Measurements from ENCODE around the gene TPPP3.

TPPP3 gene

DNA sequence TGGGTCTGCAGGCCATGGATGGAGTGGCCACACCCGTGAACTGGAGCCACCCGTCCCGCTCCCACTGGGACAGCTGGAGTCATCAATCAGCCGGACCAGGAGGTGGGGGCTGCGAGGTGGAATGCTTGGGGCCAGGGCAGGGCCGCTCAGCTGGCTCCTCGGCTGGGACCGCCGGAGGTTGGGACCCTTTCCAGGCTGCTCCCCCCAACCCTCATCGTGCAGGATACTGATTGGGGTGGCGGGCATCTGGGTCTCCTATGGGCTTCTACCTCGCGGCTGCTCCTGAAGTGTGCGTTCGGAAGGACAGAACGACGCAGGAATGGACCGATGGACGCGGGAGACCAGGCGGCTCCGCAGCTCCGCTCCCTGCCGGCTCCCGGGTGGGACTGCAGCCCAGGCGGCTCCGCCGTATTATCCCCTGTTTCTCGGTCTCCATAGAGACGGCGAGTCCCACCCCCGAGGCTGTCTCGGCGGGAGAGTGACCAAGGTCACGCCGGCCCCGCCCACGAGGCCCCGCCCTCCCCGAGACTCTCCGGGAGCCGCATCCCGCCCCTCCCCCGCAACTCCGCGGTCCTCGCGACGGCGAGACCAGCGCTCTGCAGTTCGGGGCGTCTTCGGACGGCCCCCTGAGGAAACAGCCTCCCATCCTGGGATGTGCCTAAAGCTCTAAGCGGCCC lies at the start of gene TPPP3:
Gene TPPP3 (minus strand): TSS at position 388 of the 677 bp plus-strand sequence. CDS start 2,387 bp downstream, outside the sequence.
- peak; percentile 46 for DNase-seq

DNA sequence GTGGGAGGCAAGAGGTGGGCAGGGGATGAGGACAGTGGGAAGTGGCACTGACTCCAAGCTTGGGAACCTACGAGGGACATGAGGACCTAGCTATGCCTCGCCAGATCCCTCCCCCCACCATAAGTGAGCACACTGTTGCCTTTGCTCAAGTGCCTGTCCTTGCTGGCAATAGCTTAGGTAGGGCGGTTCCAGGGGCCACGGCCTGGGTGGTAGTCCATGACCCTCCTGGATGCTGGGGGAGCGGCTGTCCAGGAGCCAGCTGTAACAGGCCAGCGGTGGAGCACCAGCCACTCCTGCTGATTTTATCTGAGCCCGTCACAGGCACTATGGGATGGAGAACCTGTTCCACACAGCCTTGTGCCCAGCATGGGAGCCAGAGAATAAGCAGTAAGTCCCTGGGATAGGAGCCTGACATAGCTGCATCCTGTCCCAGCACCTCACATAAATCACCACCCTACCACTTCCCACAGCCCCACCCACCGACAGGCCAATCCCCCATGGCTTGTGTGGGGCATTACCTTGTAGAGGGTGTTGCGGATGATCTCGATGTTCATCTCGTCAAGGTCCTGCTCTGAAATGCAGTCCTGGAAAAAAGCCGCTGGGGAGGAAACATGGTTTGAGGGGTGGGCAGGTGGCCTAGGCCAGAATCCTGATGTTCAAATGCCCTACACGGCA lies 49.4 kb upstream of the TPPP3 start:
- no peak for DNase-seq

DNA sequence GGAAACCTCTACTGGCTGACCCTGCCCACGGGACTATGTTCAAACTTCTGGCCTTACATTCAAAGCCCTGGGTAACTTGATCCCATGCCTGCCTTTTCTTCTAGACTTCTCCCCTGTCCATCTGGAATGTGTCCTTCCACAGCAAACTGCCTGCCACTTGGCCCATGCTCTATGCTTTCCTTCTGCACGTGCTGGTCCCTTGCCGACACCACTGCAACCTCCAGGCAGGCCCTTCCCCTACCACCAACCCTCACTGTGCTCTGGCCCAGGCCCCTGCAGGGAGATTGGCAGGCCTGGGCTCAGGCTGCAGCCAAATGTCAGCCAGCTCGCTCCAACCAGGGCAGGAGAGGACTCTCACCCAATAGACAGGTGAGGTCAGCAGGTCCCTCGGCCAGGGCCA lies 48.6 kb upstream of the TPPP3 start:
- DNase-seq: no peak

DNA sequence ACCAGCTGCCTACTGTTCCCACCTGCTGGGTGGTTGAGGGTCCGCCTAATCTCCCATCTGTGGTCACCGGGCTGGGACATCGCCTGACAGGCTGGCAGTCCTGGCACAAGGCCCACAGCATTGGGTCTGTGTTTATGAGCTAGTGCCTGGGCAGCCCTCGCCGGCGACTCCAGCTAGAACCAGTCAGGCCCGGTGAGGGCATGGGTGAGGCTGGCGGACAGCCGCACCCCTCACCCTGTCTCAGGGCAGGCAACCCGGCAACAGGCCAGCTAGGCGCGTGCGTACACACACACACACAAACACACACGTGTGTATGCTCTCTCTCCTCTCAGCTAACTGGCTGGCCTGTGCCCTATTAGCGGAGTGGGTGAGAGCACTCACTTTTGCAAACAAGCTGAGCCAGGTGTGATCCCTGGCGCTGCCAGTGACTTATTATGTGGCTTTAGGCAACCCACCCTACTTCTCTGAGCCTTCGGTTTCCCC lies 48.0 kb upstream of the TPPP3 start:
- no peak for DNase-seq

DNA sequence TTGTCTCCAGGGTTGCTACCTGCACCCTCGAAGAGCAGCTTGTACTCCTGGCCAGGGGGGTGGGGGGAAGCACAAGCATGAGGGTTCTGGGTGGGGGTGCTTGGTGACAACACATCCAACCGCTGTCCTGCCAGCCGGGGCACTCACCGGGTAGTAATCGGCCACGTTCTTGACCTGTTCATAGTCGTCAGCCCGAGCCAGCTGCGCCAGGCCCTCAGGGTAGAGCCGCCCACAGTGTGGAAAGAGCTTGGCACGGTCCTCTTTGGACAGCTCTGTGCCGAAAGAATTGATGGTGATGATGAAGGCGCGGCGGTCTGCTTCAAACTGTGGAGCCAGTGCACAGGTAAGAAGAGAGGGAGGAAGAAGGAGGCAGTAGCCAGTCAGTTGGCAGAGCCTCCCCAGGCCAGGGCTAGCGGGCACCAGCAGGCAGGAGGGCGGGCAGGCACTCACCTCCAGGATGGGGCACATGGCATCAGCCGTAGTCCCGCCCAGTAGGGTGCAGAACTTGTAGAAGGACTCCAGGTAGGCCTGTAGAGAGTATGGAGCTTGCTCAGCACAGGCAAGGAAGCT lies 45.6 kb upstream of the TPPP3 start:
- no peak for DNase-seq

DNA sequence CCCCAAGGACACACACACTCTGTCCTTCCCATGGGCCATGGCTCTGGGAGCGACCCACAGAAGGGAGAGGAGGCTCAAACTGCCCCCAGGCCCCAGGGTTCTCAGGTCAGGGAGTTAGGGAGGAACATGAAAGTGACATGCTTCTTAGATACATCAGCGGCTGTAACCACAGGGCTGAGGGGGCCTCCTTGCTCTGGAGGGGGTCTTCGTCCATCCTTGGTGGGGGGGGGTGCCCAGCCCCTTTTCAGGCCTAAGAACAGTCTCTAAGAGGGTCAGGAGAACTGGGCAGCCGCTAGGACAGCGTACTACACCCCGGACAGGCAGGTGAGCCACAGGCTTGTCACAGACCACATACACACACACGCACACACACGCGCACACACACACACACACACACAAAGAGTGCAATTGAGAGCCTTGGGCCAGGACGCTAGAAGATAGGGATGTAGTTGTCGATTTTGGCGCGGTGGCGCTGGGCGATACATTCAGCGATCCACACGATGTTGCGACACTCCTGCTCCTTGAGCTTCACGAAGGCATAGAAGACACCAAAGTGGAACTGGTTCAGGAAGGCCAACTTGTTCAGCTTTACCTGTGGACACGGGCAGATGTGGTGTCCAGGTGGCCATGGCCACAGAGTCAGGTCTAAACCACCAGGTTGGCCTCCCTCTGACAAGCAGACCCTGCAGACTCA lies 44.9 kb upstream of the TPPP3 start:
- no peak for DNase-seq

DNA sequence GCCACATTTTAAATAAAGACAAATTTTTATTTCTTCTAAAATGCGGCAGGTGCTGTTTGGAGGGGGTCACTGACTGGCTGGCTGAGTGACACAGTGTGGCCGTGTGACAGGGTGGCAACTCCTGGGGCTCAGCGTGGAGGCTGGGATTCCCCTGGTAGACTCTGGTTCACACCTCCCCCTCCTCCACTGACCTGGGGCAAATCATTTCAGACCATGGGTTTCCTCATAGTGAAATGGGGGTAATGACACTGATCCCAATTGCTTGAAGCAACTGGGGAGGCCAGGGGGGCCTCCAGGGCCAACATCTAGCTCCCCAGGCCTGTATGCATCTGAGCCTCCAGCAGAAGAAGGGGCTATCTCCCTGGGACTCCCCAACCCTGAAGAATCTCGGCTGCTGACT lies 44.2 kb upstream of the TPPP3 start:
- no peak for DNase-seq

DNA sequence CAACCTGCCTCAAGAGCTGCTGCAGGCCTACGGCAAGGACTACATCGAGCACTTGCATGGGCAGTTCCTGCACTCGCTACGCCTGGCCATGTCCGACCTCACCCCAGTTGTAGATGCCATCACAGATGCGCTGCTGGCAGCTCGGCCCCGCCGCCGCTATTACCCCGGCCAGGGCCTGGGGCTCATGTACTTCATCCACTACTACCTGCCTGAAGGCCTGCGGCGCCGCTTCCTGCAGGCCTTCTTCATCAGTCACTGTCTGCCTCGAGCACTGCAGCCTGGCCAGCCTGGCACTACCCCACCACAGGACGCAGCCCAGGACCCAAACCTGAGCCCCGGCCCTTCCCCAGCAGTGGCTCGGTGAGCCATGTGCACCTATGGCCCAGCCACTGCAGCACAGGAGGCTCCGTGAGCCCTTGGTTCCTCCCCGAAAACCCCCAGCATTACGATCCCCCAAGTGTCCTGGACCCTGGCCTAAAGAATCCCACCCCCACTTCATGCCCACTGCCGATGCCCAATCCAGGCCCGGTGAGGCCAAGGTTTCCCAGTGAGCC lies 43.4 kb upstream of the TPPP3 start:
- no peak for DNase-seq

DNA sequence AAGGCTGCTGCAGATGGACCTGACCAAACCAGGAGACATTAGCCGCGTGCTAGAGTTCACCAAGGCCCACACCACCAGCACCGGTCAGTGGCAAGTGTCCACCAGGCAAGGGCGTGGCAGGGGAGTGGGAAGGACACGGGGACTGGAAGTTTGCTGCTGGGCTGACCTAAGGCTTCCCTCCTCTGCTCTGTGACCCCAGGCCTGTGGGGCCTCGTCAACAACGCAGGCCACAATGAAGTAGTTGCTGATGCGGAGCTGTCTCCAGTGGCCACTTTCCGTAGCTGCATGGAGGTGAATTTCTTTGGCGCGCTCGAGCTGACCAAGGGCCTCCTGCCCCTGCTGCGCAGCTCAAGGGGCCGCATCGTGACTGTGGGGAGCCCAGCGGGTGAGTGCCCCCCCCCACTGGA lies 42.5 kb upstream of the TPPP3 start:
- DNase-seq: no peak

DNA sequence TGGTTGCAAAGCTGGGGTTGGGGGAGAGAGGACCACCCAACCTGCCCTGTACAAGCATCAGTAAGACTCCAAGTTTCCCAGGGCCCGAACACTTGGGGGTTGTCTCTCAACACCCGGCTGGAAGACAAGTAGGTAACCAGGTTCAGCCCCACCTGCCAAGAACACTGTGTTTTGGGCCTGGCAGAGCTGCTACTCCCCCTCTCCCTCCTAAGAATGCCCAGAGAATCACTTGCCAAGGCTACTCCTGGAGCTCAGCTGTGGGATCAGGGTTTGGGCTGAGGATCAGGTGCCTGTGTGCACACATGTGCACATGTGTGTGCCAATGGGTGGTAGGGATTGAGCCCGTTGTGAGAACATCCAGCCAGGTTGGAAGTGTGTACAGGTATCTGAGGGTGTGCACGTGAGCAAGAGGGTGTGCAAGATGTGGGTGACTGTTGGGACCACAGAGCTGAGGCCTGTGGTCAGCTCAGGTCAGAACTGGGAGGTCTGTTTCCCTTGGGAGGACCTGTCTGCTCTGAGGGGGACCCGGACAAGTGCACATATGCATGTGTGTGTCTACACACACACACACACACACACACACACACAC lies 39.9 kb upstream of the TPPP3 start:
- DNase-seq: no peak

DNA sequence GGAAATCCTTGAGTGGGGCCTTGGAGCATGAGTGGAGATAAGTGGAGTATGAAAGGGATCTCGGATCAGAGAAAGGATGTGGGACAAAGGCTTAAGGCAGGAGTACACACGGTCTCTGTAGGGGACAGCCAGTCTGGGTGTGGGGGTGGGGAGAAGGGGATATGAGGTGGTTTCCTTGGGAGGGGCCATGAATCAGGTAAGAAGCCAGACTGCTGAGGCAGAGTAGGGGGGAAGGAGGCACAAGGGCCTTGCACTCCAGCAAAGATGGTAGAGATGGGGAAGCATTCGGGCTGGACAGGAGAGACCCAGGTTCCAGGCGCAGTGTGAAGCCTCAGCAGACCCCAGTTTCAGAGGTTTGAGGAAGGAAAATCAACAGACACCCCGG lies 39.2 kb upstream of the TPPP3 start:
- DNase-seq: no peak

DNA sequence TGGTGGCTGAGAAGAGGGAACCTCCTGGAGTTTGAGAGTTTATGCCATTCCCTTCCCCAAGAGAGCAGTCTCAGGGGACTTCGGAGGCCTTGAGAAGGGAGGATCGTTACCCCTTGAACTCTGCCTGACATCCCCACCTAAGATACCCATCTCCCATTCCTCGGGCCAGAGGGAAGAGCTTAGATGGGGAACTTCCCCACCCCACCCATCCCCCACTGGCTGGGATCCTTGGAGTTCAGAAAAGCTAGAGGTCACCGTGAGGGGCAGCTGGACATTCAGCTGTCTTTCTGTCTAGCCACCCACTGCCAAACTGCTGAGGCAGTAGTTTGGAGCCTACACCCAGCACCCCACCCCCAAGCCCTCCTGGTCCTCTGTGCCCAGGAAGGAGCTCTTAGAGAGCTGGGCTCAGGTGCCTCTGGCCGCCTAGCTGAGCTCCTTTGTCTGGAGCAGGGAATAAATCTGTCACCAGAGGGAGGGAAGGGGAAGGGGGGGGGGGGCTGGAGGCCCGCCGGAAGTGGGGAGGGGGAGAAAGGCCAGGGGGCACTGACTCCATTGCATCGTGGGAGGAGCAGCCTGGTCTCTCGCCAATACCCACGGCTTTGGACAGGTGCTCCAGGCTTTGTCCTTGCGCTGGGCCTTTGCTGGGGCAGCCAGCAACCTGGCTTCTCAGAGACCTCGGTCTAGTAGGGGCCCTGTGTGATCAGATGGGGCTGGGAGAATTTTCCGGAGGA lies 38.6 kb upstream of the TPPP3 start:
- no peak for DNase-seq

DNA sequence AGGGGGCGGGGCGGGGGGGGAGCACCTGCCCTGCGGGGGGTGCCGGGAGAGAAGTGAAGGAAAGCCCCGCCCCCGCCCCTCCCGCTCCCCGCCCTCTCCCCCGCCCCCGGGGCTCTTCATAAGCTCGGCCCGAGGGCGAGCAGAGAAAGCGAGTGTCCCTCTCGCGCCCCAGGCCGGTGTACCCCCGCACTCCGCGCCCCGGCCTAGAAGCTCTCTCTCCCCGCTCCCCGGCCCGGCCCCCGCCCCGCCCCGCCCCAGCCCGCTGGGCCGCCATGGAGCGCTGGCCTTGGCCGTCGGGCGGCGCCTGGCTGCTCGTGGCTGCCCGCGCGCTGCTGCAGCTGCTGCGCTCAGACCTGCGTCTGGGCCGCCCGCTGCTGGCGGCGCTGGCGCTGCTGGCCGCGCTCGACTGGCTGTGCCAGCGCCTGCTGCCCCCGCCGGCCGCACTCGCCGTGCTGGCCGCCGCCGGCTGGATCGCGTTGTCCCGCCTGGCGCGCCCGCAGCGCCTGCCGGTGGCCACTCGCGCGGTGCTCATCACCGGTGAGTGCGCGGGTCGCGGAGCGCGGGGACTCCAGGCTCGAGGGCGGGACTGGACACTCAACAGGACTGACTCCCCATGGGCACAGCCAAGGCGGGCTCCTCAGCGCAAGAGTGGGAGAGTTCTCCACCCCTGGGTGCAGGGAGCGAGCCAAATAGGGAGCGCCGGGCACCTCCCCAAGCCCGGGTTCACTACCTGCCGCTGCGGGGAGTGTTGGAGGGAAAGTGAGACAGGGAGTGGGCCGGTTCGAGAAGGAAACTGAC lies 37.9 kb upstream of the TPPP3 start, which contains the start of gene HSD11B2:
Gene HSD11B2 (plus strand): TSS at position 145 of the 798 bp plus-strand sequence. CDS start 128 bp downstream, at position 273.
- peak; percentile 38 for DNase-seq

DNA sequence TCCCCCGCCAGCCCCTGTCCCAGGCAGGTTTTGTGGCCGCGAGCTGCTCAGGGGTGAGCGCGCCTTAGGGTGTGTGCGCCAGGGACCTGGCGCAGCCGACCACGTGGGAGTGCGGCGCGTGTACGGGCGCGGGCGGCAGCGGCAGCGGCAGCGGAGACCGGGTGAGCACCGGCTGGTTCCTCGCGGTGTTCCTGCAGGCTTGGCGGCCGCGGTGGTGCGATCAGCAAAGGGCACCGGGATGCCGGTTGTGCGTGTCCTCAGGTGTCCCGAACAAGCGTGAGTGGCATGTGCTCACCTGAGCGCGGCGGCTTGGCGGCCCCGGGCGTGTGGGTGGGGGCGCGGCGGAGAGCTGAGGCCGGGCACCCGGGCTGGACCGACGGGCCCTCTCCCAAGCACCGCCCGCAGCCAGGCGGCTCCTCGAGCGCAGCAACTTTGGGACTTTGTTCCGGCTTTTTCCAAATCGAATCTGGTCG lies 37.2 kb upstream of the TPPP3 start:
- DNase-seq: peak; percentile 41

DNA sequence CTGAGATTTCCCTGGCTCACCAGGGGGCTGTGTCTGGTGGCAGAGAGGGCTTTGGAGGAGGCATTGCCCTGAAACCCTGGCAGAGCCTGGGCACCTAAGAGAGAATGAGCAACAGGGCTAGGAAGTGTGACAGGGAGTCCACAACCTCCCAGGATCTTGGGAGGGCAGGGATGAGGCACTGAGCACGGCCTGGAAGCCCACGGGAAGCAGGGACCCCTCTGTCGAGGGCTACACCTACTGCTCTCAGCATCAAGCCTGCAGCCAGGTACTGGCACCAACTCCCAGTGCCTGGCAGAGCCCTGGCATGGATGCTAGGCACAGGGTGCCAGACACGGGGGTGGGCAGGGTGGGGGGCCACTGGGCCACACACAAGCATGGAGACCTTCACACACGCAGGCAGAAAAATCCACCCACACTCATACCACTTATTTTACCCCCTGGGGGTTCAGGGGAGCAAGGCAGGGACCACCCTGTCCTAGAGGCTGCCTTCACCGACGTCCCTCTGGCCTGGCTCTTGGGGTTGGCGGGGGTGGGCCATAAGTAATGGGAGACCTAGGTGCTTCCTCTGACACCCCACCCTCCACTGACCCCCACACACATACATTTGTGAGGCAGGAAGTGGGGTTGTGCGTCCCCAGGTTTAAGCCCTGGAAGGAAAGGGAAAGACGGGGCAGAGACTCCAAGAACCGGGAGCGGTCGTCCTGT lies 36.7 kb upstream of the TPPP3 start:
- no peak for DNase-seq

DNA sequence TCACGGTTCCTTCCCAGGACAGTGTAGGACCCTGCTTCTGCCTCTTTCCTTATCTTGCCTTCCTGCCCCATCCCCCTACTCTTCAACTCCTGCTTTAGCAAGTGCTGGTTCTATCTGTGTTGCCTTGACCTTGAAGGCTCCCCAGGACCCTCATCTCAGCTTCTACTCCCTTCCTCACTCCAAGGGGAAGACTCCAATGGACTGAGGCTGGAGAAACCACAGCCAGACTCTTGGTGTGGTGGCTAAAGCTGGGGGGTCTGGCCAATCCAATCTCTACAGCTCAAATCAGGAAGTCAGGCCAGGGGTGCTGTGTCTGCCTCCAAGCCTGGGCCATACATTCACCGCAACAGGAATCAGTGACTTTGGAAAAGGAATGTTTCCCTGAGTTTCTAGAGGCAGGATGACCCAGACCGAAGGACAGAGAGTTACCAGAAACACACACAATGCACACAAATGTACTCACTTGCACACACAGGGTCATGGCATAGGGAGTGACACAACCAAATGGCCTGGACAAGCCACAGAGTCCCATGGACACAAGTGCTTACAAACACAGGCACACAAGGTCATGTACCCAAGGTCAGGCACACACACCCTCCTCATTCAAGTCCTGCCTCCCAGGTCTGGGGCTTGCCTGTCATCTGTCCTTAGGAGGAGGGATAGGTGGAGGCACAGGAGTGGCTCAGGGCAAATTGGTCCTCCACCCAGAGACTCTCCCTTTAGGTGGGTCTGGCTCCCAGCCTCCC lies 35.9 kb upstream of the TPPP3 start:
- no peak for DNase-seq

DNA sequence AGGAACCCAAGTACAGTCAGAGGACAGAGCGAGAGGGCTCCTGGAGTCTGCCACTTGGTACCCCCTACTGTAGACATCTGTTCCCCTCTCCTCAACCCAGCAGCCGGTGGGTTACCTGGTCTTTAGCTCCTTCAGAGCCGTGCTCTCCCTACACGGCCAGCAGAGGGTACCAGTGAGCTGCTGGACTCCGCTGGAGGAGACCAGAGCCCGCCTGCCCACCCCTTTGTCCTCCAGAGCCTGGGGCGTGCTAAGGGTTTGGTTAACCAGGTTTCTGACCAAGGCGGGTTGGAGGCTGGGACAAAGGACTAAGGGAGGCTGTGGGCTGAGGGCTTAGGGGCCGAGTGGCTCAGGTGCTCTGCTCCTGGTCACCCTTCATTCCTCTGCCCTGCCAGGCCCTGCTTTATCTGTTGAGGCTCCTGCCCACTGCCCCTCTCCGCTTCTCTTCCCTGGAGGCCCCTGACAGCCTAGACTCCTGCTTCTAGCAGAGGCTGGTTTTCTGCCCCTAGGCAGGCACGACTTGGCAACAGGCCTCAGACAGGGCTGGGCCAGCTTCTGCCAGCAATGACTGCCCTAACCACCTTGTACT lies 34.9 kb upstream of the TPPP3 start:
- peak; percentile 54 for DNase-seq

DNA sequence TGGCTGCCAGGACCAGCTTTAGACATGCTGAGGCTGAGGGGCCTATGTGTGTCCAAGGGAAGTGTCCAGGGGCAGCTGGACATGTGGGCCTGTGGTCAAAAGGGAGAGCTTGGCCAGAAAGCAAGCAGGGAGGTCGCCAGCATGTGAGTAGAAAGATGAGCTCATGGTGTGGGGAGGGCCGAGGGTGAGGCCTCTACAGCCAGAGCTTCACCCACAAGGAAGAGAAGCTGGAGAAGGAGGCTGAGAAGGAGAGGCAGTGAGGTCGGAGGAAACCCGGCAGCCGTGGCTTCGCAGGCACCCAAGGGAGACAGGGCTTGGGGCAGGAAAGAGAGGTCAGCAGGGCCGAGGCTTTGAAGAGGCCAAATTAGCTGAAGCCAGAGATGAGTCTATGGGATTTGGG lies 33.7 kb upstream of the TPPP3 start:
- no peak for DNase-seq

DNA sequence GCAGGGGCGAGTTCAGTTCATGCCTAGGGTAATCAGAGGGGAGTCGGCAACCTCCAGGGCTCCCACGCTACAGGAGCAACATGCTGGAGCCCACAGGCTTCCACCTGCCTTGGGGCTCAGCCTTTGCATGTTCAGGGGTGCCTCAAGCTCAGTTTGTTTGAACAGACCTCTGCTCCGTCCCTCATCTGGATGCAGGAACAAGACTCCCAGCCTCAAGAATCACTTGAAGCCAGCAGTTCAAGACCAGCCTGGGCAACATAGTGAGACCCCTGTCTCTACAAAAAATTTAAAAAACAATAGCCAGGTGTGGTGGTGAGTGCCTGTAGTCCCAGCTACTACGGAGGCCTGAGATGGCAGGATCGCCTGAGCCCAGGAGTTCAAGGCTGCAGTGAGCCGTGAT lies 32.7 kb upstream of the TPPP3 start:
- no peak for DNase-seq

All from activated CD4-positive, CD25-positive, alpha-beta regulatory T cell treated with anti-CD3 and anti-CD28 coated beads, Interleukin-2, amount 50 U/mL, for 72 hours (primary cell).